Measurements from ENCODE around the gene MORN2.
"Not testable (repeated sequence)": the region's sequence is repeated elsewhere in the genome, so short reads cannot be mapped to it uniquely, and the experiment has no call there.

MORN2 gene

GRCh38 chr2:38875576-38876367 is at the start of gene MORN2, which contains the start of gene DHX57:
Gene MORN2, plus strand, starts transcription at chr2:38875976.
Gene DHX57, minus strand, starts transcription at chr2:38875934. Its CDS starts 7,529 bp downstream, at chr2:38868405.
- H3K27ac ChIP-seq = peak within 1 kb of the TSS; percentile 60

GRCh38 chr2:38827539-38828145 is 48.1 kb upstream of the MORN2 start:
- H3K27ac ChIP-seq = not testable (repeated sequence)

More at GRCh38 chr2:38875576-38876367, at the start of gene MORN2, which contains the start of gene DHX57:
- TF ChIP-seq ZFX (IDR thresholded peaks at IDR 0.05) = no peak
- no peak for TF ChIP-seq CTCF (conservative IDR thresholded peaks at IDR 0.05)

- no peak overlapping the region for H3K27ac ChIP-seq
- TF ChIP-seq CTCF (conservative IDR thresholded peaks at IDR 0.05) (no peak), ZFX (IDR thresholded peaks at IDR 0.05) (no peak)
These were observed 47.3 kb upstream of the MORN2 start for GRCh38 chr2:38828460-38828859.

- no peak for TF ChIP-seq ZFX (IDR thresholded peaks at IDR 0.05)
- no peak for TF ChIP-seq CTCF (conservative IDR thresholded peaks at IDR 0.05)
- H3K27ac ChIP-seq = no peak overlapping the region
These were observed 45.8 kb upstream of the MORN2 start for GRCh38 chr2:38829971-38830370.

GRCh38 chr2:38830526-38831159 is 45.1 kb upstream of the MORN2 start:
- TF ChIP-seq ZFX (IDR thresholded peaks at IDR 0.05) (no peak), CTCF (conservative IDR thresholded peaks at IDR 0.05) (no peak)
- no peak overlapping the region for H3K27ac ChIP-seq

- H3K27ac ChIP-seq = no peak overlapping the region
- TF ChIP-seq ZFX (IDR thresholded peaks at IDR 0.05) (no peak), CTCF (conservative IDR thresholded peaks at IDR 0.05) (peak; percentile 48)
These were observed 40.7 kb upstream of the MORN2 start for GRCh38 chr2:38835015-38835601.

GRCh38 chr2:38835990-38836389 is 39.8 kb upstream of the MORN2 start:
- TF ChIP-seq CTCF (conservative IDR thresholded peaks at IDR 0.05) (no peak), ZFX (IDR thresholded peaks at IDR 0.05) (no peak)
- no peak overlapping the region for H3K27ac ChIP-seq
